ENCODE data around the gene TRAF3.

GRCh38 chr14:102789349-102789748 lies 12.1 kb downstream of the TRAF3 start:
- no peak for TF ChIP-seq CTCF (IDR thresholded peaks at IDR 0.05)
- TF ChIP-seq RFX5 (IDR thresholded peaks at IDR 0.05; ENCODE audit: low read length), result no peak
- no peak for TF ChIP-seq REST (IDR thresholded peaks at IDR 0.05; ENCODE audit: low read depth, low read length)
- no peak for TF ChIP-seq TAF1 (IDR thresholded peaks at IDR 0.05; ENCODE audit: borderline replicate concordance, low read depth, low read length)
- no peak for TF ChIP-seq RAD21 (IDR thresholded peaks at IDR 0.05; ENCODE audit: low read length)
- no peak for TF ChIP-seq TCF12 (IDR thresholded peaks at IDR 0.05)

All from SK-N-SH (cell line).